GM08714 (cell line): Measurements from ENCODE around the gene FAM200C.

Experiments
- H3K4me3 ChIP-seq: fragments of 200-500 bp; sonication (Bioruptor generic); 2 replicates; pipeline ENCODE4 v1.5.1; 2014; ENCODE audit warnings: mild to moderate bottlenecking, low read length, inconsistent platforms
- ZNF274 ChIP-seq: IDR thresholded peaks from 2 replicates; pipeline ENCODE4 v1.6.1; 2012; ENCODE audit warnings: mild to moderate bottlenecking, low read depth, low read length

Gene FAM200C

GRCh38 chr5:160349249-160349934, 50.5 kb downstream of the FAM200C start:
- no peak for TF ChIP-seq ZNF274
- H3K4me3 ChIP-seq: no peak overlapping the region

- no peak for TF ChIP-seq ZNF274
- H3K4me3 ChIP-seq: no peak overlapping the region
These were observed 51.8 kb downstream of the FAM200C start for GRCh38 chr5:160348080-160348479.

GRCh38 chr5:160347448-160347847, 52.4 kb downstream of the FAM200C start:
- no peak for TF ChIP-seq ZNF274
- no peak overlapping the region for H3K4me3 ChIP-seq
